ENCODE results near the gene SCAF4. TPM values are rescaled to one million over a fixed set of nuclear protein-coding genes. Genes with fewer than 3 reads are reported as not detected.
A peak's percentile ranks its signal among the peaks of the same experiment; 100 is the strongest.
"Not testable (repeated sequence)": the region's sequence is repeated elsewhere in the genome, so short reads cannot be mapped to it uniquely, and the experiment has no call there.

Gene SCAF4
- total and polyA plus RNA-seq, 12 donors = 9.5 to 24.0 (median 15.1) TPM

GRCh38 chr21:31741116-31741515, 9.2 kb upstream of the SCAF4 start:
- intact Hi-C loops (cut with DNase I) = no loop called here
- no peaks in the 10 kb centered on the region for H3K4me1 ChIP-seq (replicated peaks in 1 of 2)
- H3K4me3 ChIP-seq = no peak overlapping the region
- TF ChIP-seq, protein P1, sequence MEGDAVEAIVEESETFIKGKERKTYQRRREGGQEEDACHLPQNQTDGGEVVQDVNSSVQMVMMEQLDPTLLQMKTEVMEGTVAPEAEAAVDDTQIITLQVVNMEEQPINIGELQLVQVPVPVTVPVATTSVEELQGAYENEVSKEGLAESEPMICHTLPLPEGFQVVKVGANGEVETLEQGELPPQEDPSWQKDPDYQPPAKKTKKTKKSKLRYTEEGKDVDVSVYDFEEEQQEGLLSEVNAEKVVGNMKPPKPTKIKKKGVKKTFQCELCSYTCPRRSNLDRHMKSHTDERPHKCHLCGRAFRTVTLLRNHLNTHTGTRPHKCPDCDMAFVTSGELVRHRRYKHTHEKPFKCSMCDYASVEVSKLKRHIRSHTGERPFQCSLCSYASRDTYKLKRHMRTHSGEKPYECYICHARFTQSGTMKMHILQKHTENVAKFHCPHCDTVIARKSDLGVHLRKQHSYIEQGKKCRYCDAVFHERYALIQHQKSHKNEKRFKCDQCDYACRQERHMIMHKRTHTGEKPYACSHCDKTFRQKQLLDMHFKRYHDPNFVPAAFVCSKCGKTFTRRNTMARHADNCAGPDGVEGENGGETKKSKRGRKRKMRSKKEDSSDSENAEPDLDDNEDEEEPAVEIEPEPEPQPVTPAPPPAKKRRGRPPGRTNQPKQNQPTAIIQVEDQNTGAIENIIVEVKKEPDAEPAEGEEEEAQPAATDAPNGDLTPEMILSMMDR (IDR thresholded peaks at IDR 0.05) = no peak
- TF ChIP-seq POLR2A (IDR thresholded peaks at IDR 0.05) = no peak
- DNase-seq = no peak
- no peak overlapping the region for H3K27ac ChIP-seq
- H3K36me3 ChIP-seq (replicated peaks in 1 of 2) = no peaks in the 10 kb centered on the region
- WGBS, 4 donors = 83 to 93% (median 88%) methylated on average over 5 of the region's 5 CpGs
- no peaks in the 10 kb centered on the region for H3K9me3 ChIP-seq (replicated peaks in 1 of 3)
- H3K27me3 ChIP-seq = no peaks in the 10 kb centered on the region

- 87 to 93% (median 89%) methylated on average over 8 of the region's 8 CpGs for WGBS, 4 donors
- H3K27ac ChIP-seq; H3K27me3 ChIP-seq; intact Hi-C loops (cut with DNase I); H3K4me1 ChIP-seq (replicated peaks in 1 of 2); H3K36me3 ChIP-seq (replicated peaks in 1 of 2); H3K9me3 ChIP-seq (replicated peaks in 1 of 3); DNase-seq; H3K4me3 ChIP-seq: not testable (repeated sequence)
Observed at GRCh38 chr21:31737586-31738397, 5.9 kb upstream of the SCAF4 start.

GRCh38 chr21:31735511-31735992, 3.6 kb upstream of the SCAF4 start:
- Histone ChIP-seq H3K4me3 (no peak overlapping the region), H3K4me1 (replicated peaks in 1 of 2) (peaks cover 0 to 14% of the 10 kb centered on the region in 2 donors), H3K27me3 (no peaks in the 10 kb centered on the region), H3K9me3 (replicated peaks in 1 of 3) (no peaks in the 10 kb centered on the region), H3K27ac (no peak overlapping the region), H3K36me3 (replicated peaks in 1 of 2) (no peaks in the 10 kb centered on the region)
- TF ChIP-seq, protein P1 (IDR thresholded peaks at IDR 0.05) = no peak
- no peak for TF ChIP-seq POLR2A (IDR thresholded peaks at IDR 0.05)
- no peak for DNase-seq
- 82 to 93% (median 88%) methylated on average over 4 of the region's 4 CpGs for WGBS, 4 donors
- intact Hi-C loops (cut with DNase I) = no loop called here

DNA sequence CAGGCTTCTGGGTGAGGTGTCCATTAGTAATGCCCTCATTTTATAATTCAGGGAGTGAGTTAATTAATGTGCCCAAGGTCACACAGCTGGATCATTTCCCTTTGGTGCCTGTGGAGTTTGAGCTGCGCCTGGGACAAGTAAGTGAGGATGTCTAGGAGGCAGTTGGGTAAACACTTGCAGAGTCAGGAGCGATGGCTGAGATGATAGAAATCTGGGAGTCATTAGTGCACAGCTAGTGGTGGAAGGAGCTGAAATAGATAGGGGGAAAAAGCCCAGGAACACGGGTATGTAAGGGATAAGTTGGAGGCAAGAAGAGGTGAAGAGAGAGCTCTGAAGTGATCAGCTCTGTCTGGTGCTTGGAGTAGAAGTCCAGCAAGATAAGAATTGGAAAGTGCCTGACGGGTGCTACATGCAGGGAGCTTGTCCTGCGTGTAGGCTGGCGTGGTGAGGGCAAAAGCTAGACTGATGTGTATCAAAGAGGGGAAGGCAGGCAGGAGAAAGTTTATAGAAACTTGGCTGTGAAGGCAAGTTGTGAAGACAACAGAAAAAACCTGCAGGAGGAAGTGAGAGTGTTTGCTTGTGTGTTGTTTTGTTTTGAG, 1.7 kb upstream of the SCAF4 start:
- no peaks in the 10 kb centered on the region for H3K27me3 ChIP-seq
- no peak for DNase-seq
- TF ChIP-seq, protein P1 (IDR thresholded peaks at IDR 0.05) = no peak
- no peak for TF ChIP-seq POLR2A (IDR thresholded peaks at IDR 0.05)
- H3K9me3 ChIP-seq (replicated peaks in 1 of 3) = no peaks in the 10 kb centered on the region
- peak overlapping the region in 2 of 5 donors; percentile 94 to 95 for H3K27ac ChIP-seq
- WGBS, 4 donors = 69 to 73% (median 71%) methylated on average over 6 of the region's 6 CpGs
- intact Hi-C loops (cut with DNase I) = loop anchor here in 1 of 2 donors (5.0 kb wide), 1 partner anchor 66 kb away; no protein-coding TSS in a partner anchor
- no peak overlapping the region for H3K4me3 ChIP-seq
- no peaks in the 10 kb centered on the region for H3K36me3 ChIP-seq (replicated peaks in 1 of 2)
- peaks cover 0 to 33% of the 10 kb centered on the region in 2 donors for H3K4me1 ChIP-seq (replicated peaks in 1 of 2)

All from adrenal gland (tissue), 12 donors.